GM23338 (cell line): ENCODE results near the gene HHIPL1. TPM values are rescaled to one million over a fixed set of nuclear protein-coding genes. Genes with fewer than 3 reads are reported as not detected.

Experiments used
- ATAC-seq: fragments of 200-7000 bp; cut with Tn5 transposase; 3 replicates; pipeline ENCODE4 v1.9.1; 2020
- DNase-seq: peaks from one replicate; pipeline ENCODE4 v3.0.0-alpha.2; 2015; ENCODE audit warnings: low spot score
- H2AFZ ChIP-seq: fragments of 200-600 bp; sonication (generic); 2 replicates; pipeline ENCODE4 v1.8.0; 2016; ENCODE audit warnings: antibody characterized with exemption, mild to moderate bottlenecking, moderate library complexity
- H3F3A ChIP-seq: fragments of 200-600 bp; sonication (generic); replicated peaks from 2 replicates; pipeline ENCODE4 v1.8.0; 2017; ENCODE audit warnings: antibody characterized with exemption, mixed run types, low read depth
- H3K27ac ChIP-seq: fragments of 200-600 bp; sonication (generic); 2 replicates; pipeline ENCODE4 v1.6.1; 2016; ENCODE audit warnings: low read depth
- H3K27me3 ChIP-seq: fragments of 200-600 bp; sonication (generic); 2 replicates; pipeline ENCODE4 v1.8.0; 2016; ENCODE audit warnings: mild to moderate bottlenecking, mixed run types, moderate library complexity; ENCODE audit not compliant: insufficient read depth
- H3K36me3 ChIP-seq: fragments of 200-600 bp; sonication (generic); 2 replicates; pipeline ENCODE4 v1.8.0; 2016; ENCODE audit warnings: mild to moderate bottlenecking; ENCODE audit not compliant: insufficient read depth
- H3K4me1 ChIP-seq: fragments of 200-600 bp; sonication (generic); 2 replicates; pipeline ENCODE4 v1.8.0; 2016; ENCODE audit warnings: mild to moderate bottlenecking, moderate library complexity; ENCODE audit not compliant: insufficient read depth
- H3K4me2 ChIP-seq: fragments of 200-600 bp; sonication (generic); 2 replicates; pipeline ENCODE4 v1.7.1; 2017; ENCODE audit warnings: mixed run types
- H3K4me3 ChIP-seq: fragments of 200-600 bp; sonication (generic); 2 replicates; pipeline ENCODE4 v1.6.1; 2016; ENCODE audit warnings: mixed run types
- H3K79me2 ChIP-seq: fragments of 200-600 bp; sonication (generic); replicated peaks from 2 replicates; pipeline ENCODE4 v1.8.0; 2017; ENCODE audit warnings: mild to moderate bottlenecking; ENCODE audit not compliant: insufficient read depth
- H3K9me2 ChIP-seq: fragments of 200-600 bp; sonication (generic); 2 replicates; pipeline ENCODE4 v1.8.0; 2017; ENCODE audit not compliant: insufficient read depth
- H4K20me1 ChIP-seq: fragments of 200-600 bp; sonication (generic); replicated peaks from 2 replicates; pipeline ENCODE4 v1.8.0; 2017; ENCODE audit warnings: mild to moderate bottlenecking; ENCODE audit not compliant: insufficient read depth
- H3K27ac Mint-ChIP-seq: 2 replicates; pipeline ENCODE4 v1.8.0; 2020; ENCODE audit warnings: inconsistent platforms, mild to moderate bottlenecking, moderate library complexity, mixed read lengths
- H3K27me3 Mint-ChIP-seq: 3 replicates; pipeline ENCODE4 v1.8.0; 2022; ENCODE audit warnings: low read depth, mild to moderate bottlenecking, moderate library complexity, mixed read lengths, inconsistent platforms; ENCODE audit not compliant: insufficient read depth, poor library complexity
- H3K36me3 Mint-ChIP-seq: 3 replicates; pipeline ENCODE4 v1.8.0; 2021; ENCODE audit warnings: low read depth, mild to moderate bottlenecking, inconsistent platforms, moderate library complexity, mixed read lengths
- H3K4me1 Mint-ChIP-seq: 3 replicates; pipeline ENCODE4 v1.8.0; 2020; ENCODE audit warnings: mild to moderate bottlenecking, inconsistent platforms, mixed read lengths
- H3K4me3 Mint-ChIP-seq: 3 replicates; pipeline ENCODE4 v1.8.0; 2021; ENCODE audit warnings: moderate library complexity, mild to moderate bottlenecking, inconsistent platforms, mixed read lengths
- H3K9me3 Mint-ChIP-seq: 3 replicates; pipeline ENCODE4 v1.8.0; 2020; ENCODE audit warnings: moderate library complexity, mild to moderate bottlenecking, inconsistent platforms, mixed read lengths
- CREB1 ChIP-seq: fragments of 250-450 bp; sonication (Bioruptor Pico); IDR thresholded peaks from 2 replicates; pipeline ENCODE4 v1.5.0; 2020; ENCODE audit warnings: low read depth, mild to moderate bottlenecking, moderate library complexity
- CTCF ChIP-seq, 2 experiments: fragments of 200-600 bp in 1 of 2; sonication (generic) in 1 of 2; conservative IDR thresholded peaks; 2 replicates each; pipeline versions ENCODE4 v1.5.1 to v1.6.1; 2016 to 2017; ENCODE audit warnings: antibody characterized with exemption in 2 of 2, low read depth in 2 of 2, mild to moderate bottlenecking in 2 of 2, moderate library complexity in 1 of 2
- ETS1 ChIP-seq: IDR thresholded peaks from 2 replicates; pipeline ENCODE4 v1.6.1; 2016; ENCODE audit warnings: antibody characterized with exemption
- EZH2 ChIP-seq: fragments of 200-600 bp; sonication (generic); IDR thresholded peaks from one replicate; pipeline ENCODE4 v1.8.0; 2017; ENCODE audit warnings: antibody characterized with exemption, mild to moderate bottlenecking, low read depth; ENCODE audit not compliant: unreplicated experiment
- EZH2phosphoT487 ChIP-seq: fragments of 200-600 bp; sonication (generic); IDR thresholded peaks from one replicate; pipeline ENCODE4 v1.8.1; 2018; ENCODE audit warnings: antibody characterized with exemption; ENCODE audit not compliant: unreplicated experiment
- JUNB ChIP-seq: IDR thresholded peaks from one replicate; pipeline ENCODE4 v1.6.1; 2016; ENCODE audit warnings: antibody characterized with exemption; ENCODE audit not compliant: unreplicated experiment
- NANOG ChIP-seq: IDR thresholded peaks from 2 replicates; pipeline ENCODE4 v1.6.1; 2016; ENCODE audit warnings: antibody characterized with exemption, borderline replicate concordance
- POLR2AphosphoS5 ChIP-seq: IDR thresholded peaks from 2 replicates; pipeline ENCODE4 v1.6.1; 2016; ENCODE audit warnings: antibody characterized with exemption, low read depth
- REST ChIP-seq: IDR thresholded peaks from one replicate; pipeline ENCODE4 v1.6.1; 2018; ENCODE audit warnings: antibody characterized with exemption; ENCODE audit not compliant: unreplicated experiment
- STAT1 ChIP-seq: IDR thresholded peaks from one replicate; pipeline ENCODE4 v1.6.1; 2016; ENCODE audit warnings: antibody characterized with exemption; ENCODE audit not compliant: unreplicated experiment
- ZNF114 ChIP-seq: fragments of 250-450 bp; sonication (Bioruptor Pico); IDR thresholded peaks from 2 replicates; pipeline ENCODE4 v1.5.0; 2020; ENCODE audit warnings: mild to moderate bottlenecking, moderate library complexity
- ZNF331 ChIP-seq: fragments of 250-450 bp; sonication (Bioruptor Pico); IDR thresholded peaks from 2 replicates; pipeline ENCODE4 v1.5.0; 2020; ENCODE audit warnings: low read depth, mild to moderate bottlenecking, moderate library complexity
- ZNF462 ChIP-seq: fragments of 250-450 bp; sonication (Bioruptor Pico); IDR thresholded peaks from 2 replicates; pipeline ENCODE4 v1.5.0; 2020; ENCODE audit warnings: mild to moderate bottlenecking, moderate library complexity
- polyA plus RNA-seq: library from polyadenylated mRNA; unstranded; fragments of >200 nt; fragmentation: Nextera tagmentation; extraction: Ambion mirVana; gene quantifications from 2 replicates; pipeline ENCODE4 v1.2.1, GENCODE V29; 2016
- total RNA-seq: library from RNA; depleted of rRNA; stranded (reverse); fragments of >200 nt; shearing (Covaris generic); gene quantifications from 2 replicates; pipeline ENCODE4 v1.2.3, GENCODE V29; 2014

HHIPL1 gene
- total and polyA plus RNA-seq, 2 experiments from 2014 or later, result 1.9 to 2.0 TPM

GRCh38 chr14:99718811-99719192 lies 73.9 kb downstream of the HHIPL1 start:
- Histone ChIP-seq H3K4me3 (no peak overlapping the region), H3K27me3 (no peaks in the 10 kb centered on the region), H4K20me1 (no peaks in the 10 kb centered on the region), H3K9me2 (no peaks in the 10 kb centered on the region), H3K4me2 (no peak overlapping the region), H3F3A (no peaks in the 10 kb centered on the region), H3K27ac (no peak overlapping the region), H3K4me1 (no peaks in the 10 kb centered on the region), H3K36me3 (no peaks in the 10 kb centered on the region), H3K79me2 (no peaks in the 10 kb centered on the region), H2AFZ (no peak overlapping the region)
- no peaks in the 10 kb centered on the region for H3K36me3 Mint-ChIP-seq
- TF ChIP-seq ZNF462 (CRISPR knock-in tag) (no peak), STAT1 (no peak), CTCF (conservative IDR thresholded peaks at IDR 0.05; ENCODE audit: low read depth in 2 of 2) (no peak), CREB1 (no peak), ETS1 (no peak), JUNB (no peak), ZNF114 (CRISPR knock-in tag) (no peak), EZH2phosphoT487 (no peak), EZH2 (no peak), ZNF331 (CRISPR knock-in tag) (no peak), POLR2AphosphoS5 (no peak), REST (no peak), NANOG (no peak)
- ATAC-seq (no peak), DNase-seq (no peak)
- peaks cover 10% of the 10 kb centered on the region for H3K27me3 Mint-ChIP-seq
- no peaks in the 10 kb centered on the region for H3K9me3 Mint-ChIP-seq
- H3K27ac Mint-ChIP-seq, result no peak overlapping the region
- no peak overlapping the region for H3K4me3 Mint-ChIP-seq
- peaks cover 5% of the 10 kb centered on the region; the same call in 2 of the 3 replicates for H3K4me1 Mint-ChIP-seq
